A549 (cell line): Measurements from ENCODE around the gene EPHA5.

Source experiments
- POLR2A ChIP-seq: IDR thresholded peaks from 2 replicates; pipeline ENCODE4 v1.6.1; 2012; ENCODE audit warnings: mild to moderate bottlenecking, low read length
- RNF2 ChIP-seq: fragments of 200-600 bp; sonication (generic); IDR thresholded peaks from 2 replicates; pipeline ENCODE4 v1.6.1; 2016; ENCODE audit warnings: low read depth, mild to moderate bottlenecking, antibody characterized with exemption, moderate library complexity, borderline replicate concordance
- SMC3 ChIP-seq: fragments of >200 bp; sonication (Bioruptor Twin); formaldehyde crosslinking; IDR thresholded peaks from 3 replicates; pipeline ENCODE4 v1.6.1; 2018; ENCODE audit warnings: inconsistent platforms
- TF ChIP-seq, protein P1 (sequence below): fragments of 200-600 bp; sonication (generic); IDR thresholded peaks from 2 replicates; pipeline ENCODE4 v1.6.1; 2016; ENCODE audit warnings: antibody characterized with exemption, mild to moderate bottlenecking, moderate library complexity
- TF ChIP-seq, protein P2 (sequence below): fragments of >200 bp; sonication (Bioruptor Twin); formaldehyde crosslinking; IDR thresholded peaks from 3 replicates; pipeline ENCODE4 v1.5.1; 2016

DNA sequence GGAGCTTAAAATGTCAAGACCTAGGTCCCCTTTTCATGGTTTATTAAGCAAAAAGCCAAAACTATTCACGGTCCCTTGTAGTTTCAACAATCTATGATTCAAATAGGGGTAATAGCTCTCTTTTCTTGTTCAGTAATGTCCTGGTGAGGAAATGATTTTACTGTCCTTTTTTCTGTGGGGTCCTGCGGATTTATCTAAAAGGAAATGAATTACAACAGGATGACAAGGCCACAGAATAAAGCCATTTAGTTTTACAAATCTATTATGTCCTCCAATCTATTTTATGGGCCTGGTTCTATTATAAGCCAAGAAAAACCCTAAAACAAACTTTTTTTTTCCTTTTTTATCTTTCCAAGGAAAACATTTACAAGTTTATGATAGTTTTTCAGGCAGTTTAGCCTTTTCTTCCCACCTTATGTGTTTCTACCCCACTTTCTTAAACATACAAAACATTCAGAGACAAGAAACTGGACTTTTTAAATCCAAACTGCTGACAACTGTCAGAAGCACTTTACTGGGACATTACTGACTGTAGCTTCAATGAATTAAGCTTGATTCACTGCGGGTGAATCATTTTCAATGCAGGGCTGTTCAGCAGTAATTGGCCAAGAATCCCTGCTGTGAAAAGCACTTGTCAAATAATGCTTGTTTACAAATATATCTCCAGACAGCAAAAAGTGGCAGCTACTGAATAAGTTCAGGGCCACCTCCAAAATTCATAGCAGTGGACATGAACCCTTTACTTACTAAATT is 4.3 kb downstream of the EPHA5 start:
- no peak for TF ChIP-seq RNF2
- TF ChIP-seq, protein P1, sequence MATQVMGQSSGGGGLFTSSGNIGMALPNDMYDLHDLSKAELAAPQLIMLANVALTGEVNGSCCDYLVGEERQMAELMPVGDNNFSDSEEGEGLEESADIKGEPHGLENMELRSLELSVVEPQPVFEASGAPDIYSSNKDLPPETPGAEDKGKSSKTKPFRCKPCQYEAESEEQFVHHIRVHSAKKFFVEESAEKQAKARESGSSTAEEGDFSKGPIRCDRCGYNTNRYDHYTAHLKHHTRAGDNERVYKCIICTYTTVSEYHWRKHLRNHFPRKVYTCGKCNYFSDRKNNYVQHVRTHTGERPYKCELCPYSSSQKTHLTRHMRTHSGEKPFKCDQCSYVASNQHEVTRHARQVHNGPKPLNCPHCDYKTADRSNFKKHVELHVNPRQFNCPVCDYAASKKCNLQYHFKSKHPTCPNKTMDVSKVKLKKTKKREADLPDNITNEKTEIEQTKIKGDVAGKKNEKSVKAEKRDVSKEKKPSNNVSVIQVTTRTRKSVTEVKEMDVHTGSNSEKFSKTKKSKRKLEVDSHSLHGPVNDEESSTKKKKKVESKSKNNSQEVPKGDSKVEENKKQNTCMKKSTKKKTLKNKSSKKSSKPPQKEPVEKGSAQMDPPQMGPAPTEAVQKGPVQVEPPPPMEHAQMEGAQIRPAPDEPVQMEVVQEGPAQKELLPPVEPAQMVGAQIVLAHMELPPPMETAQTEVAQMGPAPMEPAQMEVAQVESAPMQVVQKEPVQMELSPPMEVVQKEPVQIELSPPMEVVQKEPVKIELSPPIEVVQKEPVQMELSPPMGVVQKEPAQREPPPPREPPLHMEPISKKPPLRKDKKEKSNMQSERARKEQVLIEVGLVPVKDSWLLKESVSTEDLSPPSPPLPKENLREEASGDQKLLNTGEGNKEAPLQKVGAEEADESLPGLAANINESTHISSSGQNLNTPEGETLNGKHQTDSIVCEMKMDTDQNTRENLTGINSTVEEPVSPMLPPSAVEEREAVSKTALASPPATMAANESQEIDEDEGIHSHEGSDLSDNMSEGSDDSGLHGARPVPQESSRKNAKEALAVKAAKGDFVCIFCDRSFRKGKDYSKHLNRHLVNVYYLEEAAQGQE: no peak
- TF ChIP-seq, protein P2, sequence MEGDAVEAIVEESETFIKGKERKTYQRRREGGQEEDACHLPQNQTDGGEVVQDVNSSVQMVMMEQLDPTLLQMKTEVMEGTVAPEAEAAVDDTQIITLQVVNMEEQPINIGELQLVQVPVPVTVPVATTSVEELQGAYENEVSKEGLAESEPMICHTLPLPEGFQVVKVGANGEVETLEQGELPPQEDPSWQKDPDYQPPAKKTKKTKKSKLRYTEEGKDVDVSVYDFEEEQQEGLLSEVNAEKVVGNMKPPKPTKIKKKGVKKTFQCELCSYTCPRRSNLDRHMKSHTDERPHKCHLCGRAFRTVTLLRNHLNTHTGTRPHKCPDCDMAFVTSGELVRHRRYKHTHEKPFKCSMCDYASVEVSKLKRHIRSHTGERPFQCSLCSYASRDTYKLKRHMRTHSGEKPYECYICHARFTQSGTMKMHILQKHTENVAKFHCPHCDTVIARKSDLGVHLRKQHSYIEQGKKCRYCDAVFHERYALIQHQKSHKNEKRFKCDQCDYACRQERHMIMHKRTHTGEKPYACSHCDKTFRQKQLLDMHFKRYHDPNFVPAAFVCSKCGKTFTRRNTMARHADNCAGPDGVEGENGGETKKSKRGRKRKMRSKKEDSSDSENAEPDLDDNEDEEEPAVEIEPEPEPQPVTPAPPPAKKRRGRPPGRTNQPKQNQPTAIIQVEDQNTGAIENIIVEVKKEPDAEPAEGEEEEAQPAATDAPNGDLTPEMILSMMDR: no peak
- no peak for TF ChIP-seq SMC3
- TF ChIP-seq POLR2A: no peak
